Measurements from ENCODE around the gene SGIP1. TPM values are rescaled to one million over a fixed set of nuclear protein-coding genes. Genes with fewer than 3 reads are reported as not detected.
"Not testable (repeated sequence)": the region's sequence is repeated elsewhere in the genome, so short reads cannot be mapped to it uniquely, and the experiment has no call there.

Gene SGIP1
- total and polyA plus RNA-seq, 2 experiments from 2014 or later, result 3.1 to 20.2 TPM

DNA sequence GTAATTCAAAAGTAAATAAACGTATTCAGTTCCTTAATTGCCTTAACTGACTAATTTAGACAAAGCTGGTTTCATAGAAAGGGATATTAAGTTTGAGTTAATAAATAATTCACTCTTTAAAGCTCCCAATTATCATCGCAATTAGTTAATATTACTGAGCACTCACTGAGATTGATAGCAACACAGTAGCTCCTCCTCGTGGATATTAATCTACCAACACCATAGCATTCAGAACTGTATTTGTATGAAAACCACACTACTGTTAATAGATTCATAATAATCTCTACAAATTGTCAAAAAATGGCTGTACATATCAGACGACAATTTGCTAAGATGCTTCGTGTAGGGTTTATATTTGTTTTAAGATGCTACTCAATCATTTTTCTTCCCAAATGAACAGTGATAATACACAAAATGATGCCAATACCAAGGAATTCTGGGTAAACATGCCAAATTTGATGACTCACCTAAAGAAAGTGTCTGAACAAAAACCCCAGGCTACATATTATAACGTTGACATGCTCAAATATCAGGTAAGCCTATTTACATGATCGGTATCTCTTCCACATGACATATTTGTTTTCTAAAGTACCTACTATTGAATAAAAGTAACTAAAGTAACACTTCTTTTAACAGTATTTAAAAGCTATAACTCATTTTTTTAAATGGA lies 199.5 kb downstream of the SGIP1 start:
- no peak overlapping the region for H2AFZ ChIP-seq
- H3K79me2 ChIP-seq, result no peaks in the 10 kb centered on the region
- no peaks in the 10 kb centered on the region for H3K36me3 ChIP-seq (replicated peaks; ENCODE audit: insufficient read depth, low read depth)
- no peak overlapping the region for H3K27ac ChIP-seq
- no peak overlapping the region for H3K4me3 ChIP-seq
- no peaks in the 10 kb centered on the region for H3K9me3 ChIP-seq (ENCODE audit: low read depth)
- H4K20me1 ChIP-seq (ENCODE audit: insufficient read depth, poor library complexity, severe bottlenecking), result no peaks in the 10 kb centered on the region
- no peak for DNase-seq (ENCODE audit: low spot score)
- no peaks in the 10 kb centered on the region for H3K27me3 ChIP-seq
- no peaks in the 10 kb centered on the region for H3K9me2 ChIP-seq (replicated peaks; ENCODE audit: insufficient read depth)
- WGBS (ENCODE audit: low lambda C conversion rate, missing lambda C conversion rate), result 82% methylated on average over 7 of the region's 7 CpGs
- TF ChIP-seq EZH2 (IDR thresholded peaks at IDR 0.05; ENCODE audit: borderline replicate concordance), result no peak
- TF ChIP-seq EZH2phosphoT487 (IDR thresholded peaks at IDR 0.05; ENCODE audit: low read depth, severe bottlenecking, unreplicated experiment), result no peak
- TF ChIP-seq, protein P1, sequence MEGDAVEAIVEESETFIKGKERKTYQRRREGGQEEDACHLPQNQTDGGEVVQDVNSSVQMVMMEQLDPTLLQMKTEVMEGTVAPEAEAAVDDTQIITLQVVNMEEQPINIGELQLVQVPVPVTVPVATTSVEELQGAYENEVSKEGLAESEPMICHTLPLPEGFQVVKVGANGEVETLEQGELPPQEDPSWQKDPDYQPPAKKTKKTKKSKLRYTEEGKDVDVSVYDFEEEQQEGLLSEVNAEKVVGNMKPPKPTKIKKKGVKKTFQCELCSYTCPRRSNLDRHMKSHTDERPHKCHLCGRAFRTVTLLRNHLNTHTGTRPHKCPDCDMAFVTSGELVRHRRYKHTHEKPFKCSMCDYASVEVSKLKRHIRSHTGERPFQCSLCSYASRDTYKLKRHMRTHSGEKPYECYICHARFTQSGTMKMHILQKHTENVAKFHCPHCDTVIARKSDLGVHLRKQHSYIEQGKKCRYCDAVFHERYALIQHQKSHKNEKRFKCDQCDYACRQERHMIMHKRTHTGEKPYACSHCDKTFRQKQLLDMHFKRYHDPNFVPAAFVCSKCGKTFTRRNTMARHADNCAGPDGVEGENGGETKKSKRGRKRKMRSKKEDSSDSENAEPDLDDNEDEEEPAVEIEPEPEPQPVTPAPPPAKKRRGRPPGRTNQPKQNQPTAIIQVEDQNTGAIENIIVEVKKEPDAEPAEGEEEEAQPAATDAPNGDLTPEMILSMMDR (IDR thresholded peaks at IDR 0.05; ENCODE audit: poor library complexity), result no peak
- H3K4me1 ChIP-seq (ENCODE audit: insufficient read depth), result no peaks in the 10 kb centered on the region
- no peak overlapping the region for H3K4me2 ChIP-seq

DNA sequence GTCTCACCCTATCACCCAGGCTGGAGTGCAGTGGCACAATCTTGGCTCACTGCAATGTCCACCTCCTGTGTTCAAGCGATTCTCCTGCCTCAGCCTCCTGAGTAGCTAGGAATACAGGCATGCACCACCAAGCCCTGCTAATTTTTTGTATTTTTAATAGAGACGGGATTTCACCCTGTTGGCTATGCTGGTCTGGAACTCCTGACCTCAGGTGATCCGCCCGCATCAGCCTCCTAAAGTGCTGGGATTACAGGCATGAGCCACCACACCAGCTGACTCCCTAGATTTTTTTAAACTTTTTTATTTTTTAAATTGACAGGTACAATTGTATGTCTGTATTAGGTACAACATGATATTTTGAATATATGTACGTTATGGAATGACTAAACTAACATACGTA lies 200.6 kb downstream of the SGIP1 start:
- H2AFZ ChIP-seq; H3K4me3 ChIP-seq; H3K36me3 ChIP-seq (replicated peaks; ENCODE audit: insufficient read depth, low read depth); H3K4me2 ChIP-seq; H3K79me2 ChIP-seq; H3K27ac ChIP-seq; H3K27me3 ChIP-seq; H4K20me1 ChIP-seq (ENCODE audit: insufficient read depth, poor library complexity, severe bottlenecking); H3K9me3 ChIP-seq (ENCODE audit: low read depth); H3K4me1 ChIP-seq (ENCODE audit: insufficient read depth); DNase-seq (ENCODE audit: low spot score); H3K9me2 ChIP-seq (replicated peaks; ENCODE audit: insufficient read depth): not testable (repeated sequence)
- 79% methylated on average over 6 of the region's 6 CpGs for WGBS (ENCODE audit: low lambda C conversion rate, missing lambda C conversion rate)

DNA sequence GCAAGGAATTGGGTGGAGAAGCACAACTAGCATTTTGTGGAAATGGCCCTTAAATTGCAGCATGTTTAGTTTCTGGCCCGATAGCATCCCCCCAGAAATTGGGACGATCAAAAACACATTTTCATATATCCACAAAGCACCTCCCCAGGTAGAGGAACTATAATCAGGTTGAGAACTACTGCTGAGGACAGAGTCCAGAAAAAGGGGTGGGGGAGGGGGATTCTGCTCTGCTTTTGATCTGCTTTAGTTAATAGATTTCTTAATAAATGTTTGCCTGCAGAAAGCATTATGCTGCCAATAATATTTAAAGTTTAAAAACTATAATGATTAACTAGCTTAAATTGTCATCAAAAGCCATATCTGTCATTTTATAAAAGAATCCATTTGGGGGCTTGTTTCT lies 203.9 kb downstream of the SGIP1 start:
- no peaks in the 10 kb centered on the region for H3K36me3 ChIP-seq (replicated peaks; ENCODE audit: insufficient read depth, low read depth)
- no peak overlapping the region for H2AFZ ChIP-seq
- no peak overlapping the region for H3K27ac ChIP-seq
- H3K4me1 ChIP-seq (ENCODE audit: insufficient read depth), result no peaks in the 10 kb centered on the region
- DNase-seq (ENCODE audit: low spot score), result no peak
- TF ChIP-seq, protein P1 (IDR thresholded peaks at IDR 0.05; ENCODE audit: poor library complexity), result no peak
- 78% methylated on average over 2 of the region's 2 CpGs for WGBS (ENCODE audit: low lambda C conversion rate, missing lambda C conversion rate)
- H3K4me3 ChIP-seq, result no peak overlapping the region
- H3K27me3 ChIP-seq, result no peaks in the 10 kb centered on the region
- no peak overlapping the region for H3K4me2 ChIP-seq
- no peaks in the 10 kb centered on the region for H3K79me2 ChIP-seq
- no peaks in the 10 kb centered on the region for H4K20me1 ChIP-seq (ENCODE audit: insufficient read depth, poor library complexity, severe bottlenecking)
- no peaks in the 10 kb centered on the region for H3K9me3 ChIP-seq (ENCODE audit: low read depth)
- H3K9me2 ChIP-seq (replicated peaks; ENCODE audit: insufficient read depth), result no peaks in the 10 kb centered on the region

DNA sequence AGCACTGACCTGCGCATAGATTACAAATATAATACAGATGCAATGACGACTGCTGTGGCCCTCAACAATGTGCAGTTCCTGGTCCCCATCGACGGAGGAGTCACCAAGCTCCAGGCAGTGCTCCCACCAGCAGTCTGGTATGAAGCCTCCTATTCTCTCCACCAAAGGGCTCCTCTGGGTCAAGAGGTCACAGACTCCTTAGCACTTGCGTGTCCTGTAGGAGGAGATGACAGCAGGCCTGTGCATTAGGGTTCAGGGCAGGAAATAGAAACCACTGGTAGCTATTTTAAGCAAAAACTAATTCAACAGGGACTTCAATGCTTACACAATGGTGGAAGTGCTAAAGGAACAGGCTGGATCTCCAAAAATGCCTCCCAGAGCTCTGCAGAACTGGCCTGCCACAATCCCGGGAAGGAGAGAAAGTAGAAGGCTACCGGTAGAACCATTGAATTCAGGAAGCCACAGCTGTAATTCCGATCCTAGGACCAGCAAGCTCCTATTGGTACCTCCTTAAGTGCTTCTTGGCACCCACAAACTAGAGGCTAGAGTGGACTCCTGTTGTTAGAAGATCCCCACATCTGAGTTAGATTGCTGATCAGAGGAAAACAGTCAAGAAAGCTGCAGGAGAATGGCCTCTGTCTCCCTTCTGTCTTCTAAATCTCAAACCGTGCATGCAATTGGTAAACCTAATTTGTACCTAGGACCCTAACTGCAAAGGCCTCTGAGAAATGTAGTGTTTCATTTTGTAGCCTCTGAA lies 205.6 kb downstream of the SGIP1 start:
- H2AFZ ChIP-seq, result no peak overlapping the region
- H3K36me3 ChIP-seq (replicated peaks; ENCODE audit: insufficient read depth, low read depth), result no peaks in the 10 kb centered on the region
- H3K4me2 ChIP-seq, result no peak overlapping the region
- DNase-seq (ENCODE audit: low spot score), result no peak
- H3K27me3 ChIP-seq, result no peaks in the 10 kb centered on the region
- no peak overlapping the region for H3K27ac ChIP-seq
- WGBS (ENCODE audit: low lambda C conversion rate, missing lambda C conversion rate), result 84% methylated on average over 9 of the region's 9 CpGs
- no peaks in the 10 kb centered on the region for H3K9me2 ChIP-seq (replicated peaks; ENCODE audit: insufficient read depth)
- H3K79me2 ChIP-seq, result no peaks in the 10 kb centered on the region
- H4K20me1 ChIP-seq (ENCODE audit: insufficient read depth, poor library complexity, severe bottlenecking), result no peaks in the 10 kb centered on the region
- H3K9me3 ChIP-seq (ENCODE audit: low read depth), result no peaks in the 10 kb centered on the region
- no peak overlapping the region for H3K4me3 ChIP-seq
- no peak for TF ChIP-seq EZH2 (IDR thresholded peaks at IDR 0.05; ENCODE audit: borderline replicate concordance)
- TF ChIP-seq EZH2phosphoT487 (IDR thresholded peaks at IDR 0.05; ENCODE audit: low read depth, severe bottlenecking, unreplicated experiment), result no peak
- TF ChIP-seq, protein P1 (IDR thresholded peaks at IDR 0.05; ENCODE audit: poor library complexity), result no peak
- H3K4me1 ChIP-seq (ENCODE audit: insufficient read depth), result no peaks in the 10 kb centered on the region

Measured in hepatocyte (in vitro differentiated cells).